Activated CD4-positive, CD25-positive, alpha-beta regulatory T cell treated with anti-CD3 and anti-CD28 coated beads, Interleukin-2, amount 50 U/mL, for 24 hours (primary cell): ENCODE measurements around the gene ANKH.

Experiments used
- ATAC-seq, 2 donors: fragments of 150-1000 bp; cut with Tn5 transposase; one replicate each; pipeline ENCODE4 v1.10.0; 2021; ENCODE audit warnings: mild to moderate bottlenecking in 1 of 2, moderate library complexity in 1 of 2

The ANKH gene

GRCh38 chr5:14659821-14660607, 211.6 kb downstream of the ANKH start:
- no peak for ATAC-seq

GRCh38 chr5:14656898-14657297, 214.7 kb downstream of the ANKH start:
- no peak for ATAC-seq

- ATAC-seq = no peak
Measured at GRCh38 chr5:14655146-14655741, 216.3 kb downstream of the ANKH start.
